GM21825 (cell line): ENCODE data around the gene WDR5.

Source experiments
- ATAC-seq: cut with Tn5 transposase; IDR thresholded peaks from one replicate; pipeline ENCODE4 v1.9.1; 2021; ENCODE audit warnings: mild to moderate bottlenecking, moderate library complexity; ENCODE audit not compliant: unreplicated experiment

Gene WDR5

GRCh38 chr9:134157378-134157885 lies 21.6 kb downstream of the WDR5 start:
- ATAC-seq: no peak

GRCh38 chr9:134158242-134158641 lies 22.4 kb downstream of the WDR5 start:
- ATAC-seq: no peak

GRCh38 chr9:134158753-134159392 lies 23.0 kb downstream of the WDR5 start:
- no peak for ATAC-seq

GRCh38 chr9:134159566-134160245 lies 23.8 kb downstream of the WDR5 start:
- ATAC-seq: no peak

- no peak for ATAC-seq
These were observed 25.8 kb downstream of the WDR5 start for GRCh38 chr9:134161647-134162046.

- ATAC-seq: no peak
These were observed 26.4 kb downstream of the WDR5 start for GRCh38 chr9:134162212-134162775.

GRCh38 chr9:134162926-134163370 lies 27.1 kb downstream of the WDR5 start:
- ATAC-seq: no peak

GRCh38 chr9:134163371-134164196 lies 27.7 kb downstream of the WDR5 start:
- ATAC-seq: no peak

- ATAC-seq: no peak
These were observed 29.0 kb downstream of the WDR5 start for GRCh38 chr9:134164879-134165278.

GRCh38 chr9:134165357-134166315 lies 29.8 kb downstream of the WDR5 start:
- no peak for ATAC-seq

- ATAC-seq: no peak
These were observed 30.5 kb downstream of the WDR5 start for GRCh38 chr9:134166374-134166773.

GRCh38 chr9:134167530-134167931 lies 31.6 kb downstream of the WDR5 start:
- ATAC-seq: no peak

GRCh38 chr9:134168757-134169550 lies 33.1 kb downstream of the WDR5 start:
- no peak for ATAC-seq

- no peak for ATAC-seq
These were observed 34.0 kb downstream of the WDR5 start for GRCh38 chr9:134169724-134170401.

- ATAC-seq: no peak
These were observed 34.8 kb downstream of the WDR5 start for GRCh38 chr9:134170532-134171315.

- ATAC-seq: no peak
These were observed 35.7 kb downstream of the WDR5 start for GRCh38 chr9:134171316-134172197.
